Upper lobe of left lung (tissue), 6 donors: ENCODE measurements around the gene TCF23. TPM values are rescaled to one million over a fixed set of nuclear protein-coding genes. Genes with fewer than 3 reads are reported as not detected.

Experiments
- ATAC-seq, 2 donors: fragments of 200-7000 bp; cut with Tn5 transposase; one replicate each; pipeline ENCODE4 v1.9.1; 2022; ENCODE audit warnings: mild to moderate bottlenecking in 2 of 2, moderate library complexity in 2 of 2; ENCODE audit not compliant: low FRiP score in 2 of 2
- DNase-seq, 2 donors: peaks; one replicate each; pipeline ENCODE4 v3.0.0-alpha.2; 2019 to 2020
- H3K27ac ChIP-seq, 4 donors: fragments of 200-600 bp; sonication (generic); one replicate each; pipeline ENCODE4 v1.5.1; 2016 to 2019
- H3K27me3 ChIP-seq, 4 donors: fragments of 200-600 bp; sonication (generic); one replicate each; pipeline ENCODE4 v1.5.1; 2017 to 2019
- H3K36me3 ChIP-seq, 4 donors: fragments of 200-600 bp; sonication (generic); one replicate each; pipeline ENCODE4 v1.5.1; 2016 to 2019
- H3K4me1 ChIP-seq, 4 donors: fragments of 200-600 bp; sonication (generic); one replicate each; pipeline ENCODE4 v1.5.1; 2018 to 2019
- H3K4me3 ChIP-seq, 4 donors: fragments of 200-600 bp; sonication (generic); one replicate each; pipeline ENCODE4 v1.5.1; 2017 to 2019; ENCODE audit warnings: mild to moderate bottlenecking in 2 of 4, moderate library complexity in 1 of 4
- H3K9me3 ChIP-seq, 4 donors: fragments of 200-600 bp; sonication (generic); one replicate each; pipeline ENCODE4 v1.5.1; 2018 to 2019
- EP300 ChIP-seq, 4 donors: sonication (generic); formaldehyde crosslinking; IDR thresholded peaks; one replicate each; pipeline ENCODE4 v1.5.1; 2017; ENCODE audit warnings: antibody characterized with exemption in 4 of 4, control low read depth in 2 of 4
- POLR2A ChIP-seq, 4 donors: fragments of 450-650 bp; IDR thresholded peaks; one replicate each; pipeline ENCODE4 v1.5.1; 2016 to 2017; ENCODE audit warnings: antibody characterized with exemption in 4 of 4, mild to moderate bottlenecking in 2 of 4
- POLR2AphosphoS5 ChIP-seq, 2 donors: sonication (generic); formaldehyde crosslinking; IDR thresholded peaks; one replicate each; pipeline ENCODE4 v1.5.1; 2017; ENCODE audit warnings: antibody characterized with exemption in 2 of 2
- WGBS, 2 donors: methylation state at CpG; one replicate each; pipeline ENCODE4 v1.1.5; 2017 to 2018; 5-methylcytosine and 5-hydroxymethylcytosine counted together
- total RNA-seq, 6 donors: library from RNA; depleted of rRNA in 4 of 6; stranded (reverse); fragments of >200 nt in 4 of 6; gene quantifications; one replicate each; pipeline versions ENCODE4 v1.1.0 to v1.2.1, GENCODE V29; 2016 to 2021
- TF ChIP-seq, protein P1 (sequence below), 6 experiments: fragments of 450-650 bp in 4 of 6; fragments of 200-600 bp in 2 of 6; sonication (generic) in 2 of 6; IDR thresholded peaks; one replicate each; pipeline ENCODE4 v1.5.1; 2016 to 2019; ENCODE audit warnings: antibody characterized with exemption in 6 of 6
- donor health status: DM: no; HTN: no; CAD: no; lungs with moderate emphysema.
- donor health status: DM: no; HTN: yes; CAD: no; lungs with severe emphysema.

The TCF23 gene
- total RNA-seq, 6 donors from 2014 or later = 0.13 to 0.20 TPM; not detected in 4

DNA sequence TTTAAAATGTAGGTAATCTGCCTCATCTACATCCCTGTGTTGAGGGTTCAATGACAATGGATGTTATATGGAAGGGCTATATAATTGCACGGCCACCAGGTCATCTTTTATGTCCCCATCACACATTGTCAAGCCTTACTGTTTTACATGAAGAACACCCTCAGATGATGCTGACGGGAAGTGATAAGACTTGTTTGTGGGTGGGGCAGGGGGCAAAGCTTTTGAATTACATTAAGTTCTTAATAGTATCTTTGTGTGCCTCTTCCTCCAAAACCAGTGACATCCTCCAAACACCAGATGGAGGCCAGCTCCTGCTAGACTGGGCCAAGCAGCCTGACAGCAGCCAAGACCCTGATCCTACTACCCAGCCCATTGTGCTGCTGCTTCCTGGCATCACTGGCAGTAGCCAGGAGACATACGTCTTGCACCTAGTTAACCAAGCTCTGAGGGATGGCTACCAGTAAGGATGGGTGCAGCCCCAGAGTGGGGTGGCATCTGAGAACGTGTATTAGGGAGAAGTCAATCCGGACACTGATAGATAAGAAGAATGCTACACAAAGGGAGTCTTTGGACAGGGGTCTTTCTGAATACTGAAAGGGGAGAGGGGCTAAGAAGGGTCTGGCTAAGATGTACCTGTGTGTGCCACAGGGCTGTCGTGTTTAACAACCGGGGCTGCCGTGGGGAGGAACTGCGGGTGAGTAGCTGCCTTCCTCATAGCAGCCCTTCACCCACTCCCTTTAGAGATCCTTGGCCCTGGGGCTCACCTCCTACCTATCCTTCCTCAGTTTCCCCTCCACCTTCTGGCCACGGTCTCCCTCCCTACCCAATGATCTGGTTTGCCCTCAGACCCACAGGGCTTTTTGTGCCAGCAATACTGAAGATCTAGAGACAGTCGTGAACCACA is 19.9 kb upstream of the TCF23 start:
- Histone ChIP-seq H3K9me3 (no peaks in the 10 kb centered on the region), H3K4me1 (peaks cover 9 to 23% (median 14%) of the 10 kb centered on the region in 4 donors), H3K4me3 (no peak overlapping the region), H3K27me3 (no peaks in the 10 kb centered on the region), H3K27ac (no peak overlapping the region), H3K36me3 (peaks cover 0 to 36% (median 28%) of the 10 kb centered on the region in 4 donors)
- ATAC-seq (no peak), DNase-seq (no peak)
- TF ChIP-seq POLR2A (IDR thresholded peaks at IDR 0.05) (no peak), EP300 (IDR thresholded peaks at IDR 0.05) (no peak), POLR2AphosphoS5 (IDR thresholded peaks at IDR 0.05) (no peak)
- TF ChIP-seq, protein P1, sequence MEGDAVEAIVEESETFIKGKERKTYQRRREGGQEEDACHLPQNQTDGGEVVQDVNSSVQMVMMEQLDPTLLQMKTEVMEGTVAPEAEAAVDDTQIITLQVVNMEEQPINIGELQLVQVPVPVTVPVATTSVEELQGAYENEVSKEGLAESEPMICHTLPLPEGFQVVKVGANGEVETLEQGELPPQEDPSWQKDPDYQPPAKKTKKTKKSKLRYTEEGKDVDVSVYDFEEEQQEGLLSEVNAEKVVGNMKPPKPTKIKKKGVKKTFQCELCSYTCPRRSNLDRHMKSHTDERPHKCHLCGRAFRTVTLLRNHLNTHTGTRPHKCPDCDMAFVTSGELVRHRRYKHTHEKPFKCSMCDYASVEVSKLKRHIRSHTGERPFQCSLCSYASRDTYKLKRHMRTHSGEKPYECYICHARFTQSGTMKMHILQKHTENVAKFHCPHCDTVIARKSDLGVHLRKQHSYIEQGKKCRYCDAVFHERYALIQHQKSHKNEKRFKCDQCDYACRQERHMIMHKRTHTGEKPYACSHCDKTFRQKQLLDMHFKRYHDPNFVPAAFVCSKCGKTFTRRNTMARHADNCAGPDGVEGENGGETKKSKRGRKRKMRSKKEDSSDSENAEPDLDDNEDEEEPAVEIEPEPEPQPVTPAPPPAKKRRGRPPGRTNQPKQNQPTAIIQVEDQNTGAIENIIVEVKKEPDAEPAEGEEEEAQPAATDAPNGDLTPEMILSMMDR (IDR thresholded peaks at IDR 0.05) = no peak
- 76 to 78% methylated on average over 11 of the region's 11 CpGs for WGBS, 2 donors

DNA sequence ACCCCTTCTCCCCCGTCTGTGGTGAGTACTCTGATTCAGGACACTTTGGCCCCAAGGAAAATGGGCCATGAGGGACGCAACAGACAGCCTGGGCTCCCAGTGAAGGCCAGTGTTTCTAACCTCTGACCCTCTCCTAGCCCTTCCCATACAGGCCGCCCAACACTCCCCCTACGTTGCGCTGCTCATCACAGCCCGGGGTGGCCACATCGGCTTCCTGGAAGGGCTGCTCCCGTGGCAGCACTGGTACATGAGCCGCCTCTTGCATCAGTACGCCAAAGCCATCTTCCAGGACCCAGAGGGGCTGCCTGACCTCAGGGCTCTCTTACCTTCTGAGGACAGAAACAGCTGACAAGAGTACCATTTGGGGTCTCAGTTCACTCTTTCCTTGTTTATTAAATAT is 18.4 kb upstream of the TCF23 start:
- Histone ChIP-seq H3K36me3 (peaks cover 0 to 36% (median 28%) of the 10 kb centered on the region in 4 donors), H3K9me3 (no peaks in the 10 kb centered on the region), H3K4me3 (no peak overlapping the region), H3K27me3 (no peaks in the 10 kb centered on the region), H3K4me1 (peaks cover 9 to 22% (median 13%) of the 10 kb centered on the region in 4 donors), H3K27ac (no peak overlapping the region)
- TF ChIP-seq, protein P1 (IDR thresholded peaks at IDR 0.05) = no peak
- TF ChIP-seq POLR2AphosphoS5 (IDR thresholded peaks at IDR 0.05) = no peak
- TF ChIP-seq POLR2A (IDR thresholded peaks at IDR 0.05) = no peak
- TF ChIP-seq EP300 (IDR thresholded peaks at IDR 0.05) = no peak
- 91 to 93% methylated on average over 10 of the region's 10 CpGs for WGBS, 2 donors
- no peak for DNase-seq
- ATAC-seq = no peak

DNA sequence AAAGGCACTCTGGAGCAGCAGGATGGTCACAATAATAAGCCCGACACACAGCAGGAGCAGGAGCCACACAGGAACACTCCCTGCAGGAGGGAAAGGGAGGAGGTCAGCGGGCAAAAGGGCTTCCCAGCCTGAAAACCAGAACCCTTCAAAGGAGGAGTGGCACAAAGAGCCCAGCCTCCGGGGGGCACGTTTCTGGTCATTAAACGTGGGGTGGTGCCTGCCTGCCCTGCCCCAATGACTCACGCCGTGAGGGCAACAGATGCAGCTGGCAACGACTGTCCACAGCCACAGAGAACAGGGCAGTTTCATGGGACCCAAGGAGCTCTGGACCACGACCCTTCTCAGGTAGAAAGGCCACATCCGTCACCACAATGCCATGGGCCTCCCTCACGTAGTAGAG is 17.4 kb upstream of the TCF23 start:
- H3K27me3 ChIP-seq = no peaks in the 10 kb centered on the region
- peaks cover 0 to 36% (median 28%) of the 10 kb centered on the region in 4 donors for H3K36me3 ChIP-seq
- peaks cover 9 to 22% (median 13%) of the 10 kb centered on the region in 4 donors for H3K4me1 ChIP-seq
- no peaks in the 10 kb centered on the region for H3K9me3 ChIP-seq
- H3K4me3 ChIP-seq = no peak overlapping the region
- ATAC-seq (no peak), DNase-seq (no peak)
- WGBS, 2 donors = 86 to 94% methylated on average over 4 to 9 of the region's 11 CpGs
- no peak for TF ChIP-seq POLR2A (IDR thresholded peaks at IDR 0.05)
- TF ChIP-seq, protein P1 (IDR thresholded peaks at IDR 0.05) = no peak
- TF ChIP-seq POLR2AphosphoS5 (IDR thresholded peaks at IDR 0.05) = no peak
- TF ChIP-seq EP300 (IDR thresholded peaks at IDR 0.05) = no peak
- H3K27ac ChIP-seq = no peak overlapping the region

DNA sequence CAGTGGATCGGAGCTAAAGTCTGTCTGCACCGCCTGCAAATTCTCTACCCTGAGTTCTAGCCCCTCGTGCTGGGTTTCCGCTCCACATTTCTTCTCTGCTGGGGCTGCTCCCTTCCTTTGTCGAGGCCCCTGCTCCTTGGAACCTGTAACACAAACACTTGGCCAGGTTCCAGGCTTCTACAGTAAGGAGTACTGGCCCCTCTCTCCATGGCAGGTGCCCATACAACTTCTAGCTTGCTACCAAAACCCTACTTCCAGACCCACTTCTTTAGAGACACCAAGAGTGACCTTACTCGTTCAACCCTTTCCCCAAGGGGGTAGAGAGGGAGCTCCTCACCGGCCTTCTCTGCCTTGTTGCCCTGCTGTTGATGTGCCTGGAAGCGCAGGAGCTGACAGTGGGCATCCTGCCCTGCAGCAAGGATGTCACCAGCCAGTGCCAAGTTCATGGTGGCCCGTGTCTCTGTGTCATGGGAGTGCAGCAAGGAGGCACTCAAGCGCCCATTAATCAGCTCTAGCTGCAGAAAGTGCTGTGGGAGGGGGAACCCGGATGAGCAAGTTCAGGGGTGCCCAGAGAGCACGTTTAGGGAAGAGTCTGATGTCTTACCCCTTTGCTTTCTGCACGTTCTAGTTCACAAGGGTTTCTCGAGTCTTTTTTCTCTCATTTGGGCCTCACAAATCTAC is 15.5 kb upstream of the TCF23 start:
- 44 to 46% methylated on average over 10 to 14 of the region's 14 CpGs for WGBS, 2 donors
- Histone ChIP-seq H3K27ac (peak overlapping the region in 3 of 4 donors; percentile 85 to 96 (median 93)), H3K9me3 (no peaks in the 10 kb centered on the region), H3K27me3 (no peaks in the 10 kb centered on the region), H3K36me3 (peaks cover 0 to 36% (median 28%) of the 10 kb centered on the region in 4 donors), H3K4me3 (peak overlapping the region; percentile 86 to 100 (median 92)), H3K4me1 (peaks cover 9 to 22% (median 13%) of the 10 kb centered on the region in 4 donors)
- no peak for TF ChIP-seq POLR2AphosphoS5 (IDR thresholded peaks at IDR 0.05)
- TF ChIP-seq, protein P1 (IDR thresholded peaks at IDR 0.05) = no peak
- no peak for TF ChIP-seq EP300 (IDR thresholded peaks at IDR 0.05)
- no peak for TF ChIP-seq POLR2A (IDR thresholded peaks at IDR 0.05)
- ATAC-seq (no peak), DNase-seq (no peak)
